K562 (cell line): ENCODE data around the gene GMDS. TPM values are rescaled to one million over a fixed set of nuclear protein-coding genes. Genes with fewer than 3 reads are reported as not detected.
A peak's percentile ranks its signal among the peaks of the same experiment; 100 is the strongest.

Experiments
- ARID4B ChIP-seq: sonication (generic); formaldehyde crosslinking; IDR thresholded peaks from 2 replicates; pipeline ENCODE4 v1.8.0; 2022; ENCODE audit warnings: mild to moderate bottlenecking, missing genetic modification reagents
- BMI1 ChIP-seq: fragments of 150-350 bp; IDR thresholded peaks from 2 replicates; pipeline ENCODE4 v1.6.1; 2014; ENCODE audit warnings: low read length
- DMBX1 ChIP-seq: fragments of 250-450 bp; sonication (Bioruptor Pico); IDR thresholded peaks from 2 replicates; pipeline ENCODE4 v1.8.0; 2022; ENCODE audit warnings: inconsistent platforms, mild to moderate bottlenecking, moderate library complexity, borderline replicate concordance
- IRF2 ChIP-seq: sonication (generic); formaldehyde crosslinking; IDR thresholded peaks from 2 replicates; pipeline ENCODE4 v1.8.1; 2022; ENCODE audit warnings: mild to moderate bottlenecking, missing genetic modification reagents
- NFXL1 ChIP-seq: fragments of 450-650 bp; formaldehyde crosslinking; IDR thresholded peaks from 2 replicates; pipeline ENCODE4 v1.4.0; 2021; ENCODE audit warnings: mild to moderate bottlenecking
- RAD21 ChIP-seq, 2 experiments: fragments of 250-450 bp in 1 of 2; fragments of 450-650 bp in 1 of 2; sonication (Bioruptor Pico) in 1 of 2; formaldehyde crosslinking in 1 of 2; IDR thresholded peaks in 1 of 2; conservative IDR thresholded peaks in 1 of 2; 2 replicates each; pipeline versions ENCODE4 v1.4.0 to v1.8.0; 2020 to 2022; ENCODE audit warnings: mild to moderate bottlenecking in 2 of 2, moderate library complexity in 1 of 2
- RBM25 ChIP-seq: fragments of 200-400 bp; formaldehyde crosslinking; IDR thresholded peaks from 2 replicates; pipeline ENCODE4 v1.6.1; 2018; ENCODE audit warnings: low read length, low read depth, moderate library complexity; ENCODE audit not compliant: severe bottlenecking
- TAF9B ChIP-seq: fragments of 450-650 bp; IDR thresholded peaks from 2 replicates; pipeline ENCODE4 v1.6.1; 2018; ENCODE audit warnings: mild to moderate bottlenecking; ENCODE audit not compliant: partially characterized antibody
- polyA plus RNA-seq, 8 experiments: library from polyadenylated mRNA; depleted of rRNA in 4 of 8; stranded (reverse) in 5 of 8; unstranded in 3 of 8; fragments of >200 nt; fragmentation: Nextera tagmentation in 2 of 8; fragmentation: Illumina TruSeq in 1 of 8; extraction: Ambion mirVana in 2 of 8; extraction: Trizol in 1 of 8; gene quantifications; 2 replicates each; pipeline versions ENCODE4 v1.2.1 to v1.2.3, GENCODE V29; 2011 to 2014; ENCODE audit warnings: inconsistent platforms in 1 of 8, missing spikeins in 1 of 8
- total RNA-seq, 7 experiments: library from RNA; depleted of rRNA in 6 of 7; stranded (reverse); fragments of >200 nt in 6 of 7; fragmentation: Illumina TruSeq in 2 of 7; extraction: Trizol in 2 of 7; gene quantifications; 2 replicates each; pipeline versions ENCODE4 v1.2.1 to v1.2.3, GENCODE V29; 2011 to 2021; ENCODE audit warnings: low replicate concordance in 1 of 7

GMDS gene
- total and polyA plus RNA-seq, 9 of the 15 experiments (the other 6 are each of a cell fraction or from before 2014, with no cell fraction given): 0.48 to 31.8 (median 13.4) TPM

- no peak for TF ChIP-seq RBM25
- TF ChIP-seq TAF9B: no peak
- TF ChIP-seq RAD21 (CRISPR knock-in tag; conservative IDR thresholded peaks at IDR 0.05 in 1 of 2, IDR thresholded peaks at IDR 0.05 in 1 of 2): peak in 1 of 2 experiments; percentile 46; a peak in 2 of 4 replicates
- TF ChIP-seq ARID4B (CRISPR knock-in tag): no peak
- TF ChIP-seq BMI1: no peak
- no peak for TF ChIP-seq DMBX1 (CRISPR knock-in tag)
- no peak for TF ChIP-seq IRF2 (CRISPR knock-in tag)
- TF ChIP-seq NFXL1 (CRISPR knock-in tag): no peak
These were observed 208.0 kb downstream of the GMDS start (continued) for GRCh38 chr6:2037237-2037926.
